GM21528 (cell line): ENCODE data around the gene A3GALT2.

ENCODE experiments used
- ATAC-seq: cut with Tn5 transposase; IDR thresholded peaks from one replicate; pipeline ENCODE4 v1.9.1; 2021; ENCODE audit warnings: mild to moderate bottlenecking, moderate library complexity; ENCODE audit not compliant: unreplicated experiment, low FRiP score

The A3GALT2 gene

GRCh38 chr1:33351281-33351660, 30.4 kb upstream of the A3GALT2 start:
- ATAC-seq: no peak

GRCh38 chr1:33350611-33351280, 29.8 kb upstream of the A3GALT2 start:
- ATAC-seq: no peak

GRCh38 chr1:33349778-33350610, 29.1 kb upstream of the A3GALT2 start:
- ATAC-seq: peak; percentile 70

GRCh38 chr1:33349081-33349759, 28.3 kb upstream of the A3GALT2 start:
- ATAC-seq: peak; percentile 52

- ATAC-seq: no peak
These were observed 27.8 kb upstream of the A3GALT2 start for GRCh38 chr1:33348676-33349080.

- no peak for ATAC-seq
These were observed 27.3 kb upstream of the A3GALT2 start for GRCh38 chr1:33348194-33348593.

- ATAC-seq: no peak
These were observed 26.7 kb upstream of the A3GALT2 start for GRCh38 chr1:33347650-33347992.

- ATAC-seq: no peak
These were observed 26.2 kb upstream of the A3GALT2 start for GRCh38 chr1:33346927-33347649.

- no peak for ATAC-seq
These were observed 25.6 kb upstream of the A3GALT2 start for GRCh38 chr1:33346533-33346926.

GRCh38 chr1:33344896-33345560, 24.1 kb upstream of the A3GALT2 start:
- no peak for ATAC-seq

GRCh38 chr1:33343539-33343938, 22.6 kb upstream of the A3GALT2 start:
- ATAC-seq: no peak

- ATAC-seq: no peak
These were observed 21.3 kb upstream of the A3GALT2 start for GRCh38 chr1:33342041-33342723.

- ATAC-seq: no peak
These were observed 20.3 kb upstream of the A3GALT2 start for GRCh38 chr1:33341190-33341589.

- ATAC-seq: no peak
These were observed 18.5 kb upstream of the A3GALT2 start for GRCh38 chr1:33339413-33339812.

- ATAC-seq: no peak
These were observed 17.7 kb upstream of the A3GALT2 start for GRCh38 chr1:33338440-33339211.

- no peak for ATAC-seq
These were observed 17.1 kb upstream of the A3GALT2 start for GRCh38 chr1:33338048-33338439.

GRCh38 chr1:33337441-33337840, 16.5 kb upstream of the A3GALT2 start:
- no peak for ATAC-seq

GRCh38 chr1:33336580-33336979, 15.7 kb upstream of the A3GALT2 start:
- no peak for ATAC-seq

- no peak for ATAC-seq
These were observed 14.1 kb upstream of the A3GALT2 start for GRCh38 chr1:33335020-33335419.
